GM19043 (cell line): ENCODE measurements around the gene VWA7.

Experiments used
- ATAC-seq: cut with Tn5 transposase; IDR thresholded peaks from one replicate; pipeline ENCODE4 v1.9.1; 2021; ENCODE audit warnings: low read depth; ENCODE audit not compliant: unreplicated experiment

VWA7 gene

GRCh38 chr6:31778999-31779885 is 2.1 kb upstream of the VWA7 start:
- ATAC-seq, result no peak

- no peak for ATAC-seq
These were observed 1.1 kb upstream of the VWA7 start for GRCh38 chr6:31778193-31778592.

- no peak for ATAC-seq
These were observed 531 bp upstream of the VWA7 start for GRCh38 chr6:31777667-31778050.

DNA sequence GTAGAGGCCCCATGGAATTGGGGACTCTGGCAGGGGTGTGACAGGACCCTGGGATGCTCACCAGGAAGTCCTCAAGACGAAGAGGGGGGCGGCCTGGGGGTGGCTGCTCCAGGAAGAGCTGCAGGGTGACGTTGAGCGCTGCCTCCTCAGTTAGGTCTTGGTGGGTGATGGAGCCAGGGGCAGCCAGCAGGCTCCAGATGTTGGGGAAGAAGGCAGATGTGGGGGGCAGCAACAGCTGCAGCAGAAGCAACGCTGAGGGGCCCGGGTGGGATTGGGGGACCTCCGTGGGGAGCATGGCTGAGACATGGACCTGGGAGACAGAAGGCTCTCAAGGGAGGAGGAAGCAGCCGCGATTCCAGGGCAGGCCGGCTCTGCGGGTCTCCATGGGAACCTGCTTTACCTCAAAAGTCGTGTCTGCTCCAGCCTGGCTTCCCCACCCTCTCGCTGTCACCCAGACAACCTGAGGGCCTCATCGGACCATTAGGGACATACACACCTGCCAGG is 591 bp downstream of the VWA7 start:
- no peak for ATAC-seq

GRCh38 chr6:31775633-31776484 is 1.3 kb downstream of the VWA7 start:
- no peak for ATAC-seq

DNA sequence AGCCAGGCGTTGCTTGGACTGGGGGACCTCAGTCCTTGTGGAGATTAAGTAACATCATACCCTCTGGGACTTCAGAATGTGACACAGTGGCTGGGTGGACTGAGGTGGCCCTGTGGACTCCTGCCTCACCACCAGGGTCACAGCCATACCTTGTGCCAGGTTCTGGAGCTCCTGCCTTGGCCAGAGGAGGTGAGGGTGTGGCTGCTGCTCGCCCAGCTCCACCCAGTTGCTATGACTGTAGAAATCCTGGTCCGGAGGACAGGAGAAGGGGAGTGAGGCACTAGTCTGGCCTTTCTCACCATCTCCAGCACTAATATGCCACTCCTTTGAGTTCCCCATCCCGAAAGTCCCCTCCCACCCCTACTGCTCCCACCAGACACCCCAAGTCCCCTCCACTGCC is 1.9 kb downstream of the VWA7 start:
- ATAC-seq, result no peak

GRCh38 chr6:31771992-31772358 is 5.2 kb downstream of the VWA7 start:
- no peak for ATAC-seq

GRCh38 chr6:31770860-31771259 is 6.3 kb downstream of the VWA7 start:
- no peak for ATAC-seq

DNA sequence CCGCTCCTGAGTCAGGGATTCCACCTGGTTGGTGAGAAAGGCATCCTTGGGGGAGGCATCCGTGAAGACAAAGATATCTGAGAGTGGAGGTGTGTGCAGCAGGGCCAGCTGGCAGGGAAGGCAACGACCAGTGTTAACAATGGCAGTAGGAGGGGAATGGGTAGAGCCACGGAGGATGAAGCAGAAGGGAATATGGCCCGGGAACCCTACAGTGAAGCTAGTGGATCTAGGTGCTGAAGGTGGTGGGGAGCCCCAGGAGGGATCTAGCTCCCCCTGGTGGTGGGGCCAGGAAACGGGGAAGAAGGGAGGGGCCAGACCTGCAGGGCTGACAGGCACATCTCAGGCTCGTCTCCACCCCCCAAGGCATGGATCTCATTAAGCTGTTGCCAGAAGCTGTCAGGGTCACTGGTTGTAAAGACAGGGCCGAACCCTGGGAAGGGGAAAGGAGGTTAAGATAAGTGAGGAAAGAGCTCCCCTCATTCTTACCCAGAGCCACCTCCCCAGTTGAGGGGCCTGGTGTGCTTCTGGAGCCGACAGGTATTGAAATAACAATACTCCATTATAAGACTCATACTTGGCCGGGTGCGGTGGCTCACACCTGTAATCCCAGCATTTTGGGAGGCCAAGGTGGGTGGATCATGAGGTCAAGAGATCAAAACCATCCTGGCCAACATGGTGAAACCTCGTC is 7.3 kb downstream of the VWA7 start:
- no peak for ATAC-seq

DNA sequence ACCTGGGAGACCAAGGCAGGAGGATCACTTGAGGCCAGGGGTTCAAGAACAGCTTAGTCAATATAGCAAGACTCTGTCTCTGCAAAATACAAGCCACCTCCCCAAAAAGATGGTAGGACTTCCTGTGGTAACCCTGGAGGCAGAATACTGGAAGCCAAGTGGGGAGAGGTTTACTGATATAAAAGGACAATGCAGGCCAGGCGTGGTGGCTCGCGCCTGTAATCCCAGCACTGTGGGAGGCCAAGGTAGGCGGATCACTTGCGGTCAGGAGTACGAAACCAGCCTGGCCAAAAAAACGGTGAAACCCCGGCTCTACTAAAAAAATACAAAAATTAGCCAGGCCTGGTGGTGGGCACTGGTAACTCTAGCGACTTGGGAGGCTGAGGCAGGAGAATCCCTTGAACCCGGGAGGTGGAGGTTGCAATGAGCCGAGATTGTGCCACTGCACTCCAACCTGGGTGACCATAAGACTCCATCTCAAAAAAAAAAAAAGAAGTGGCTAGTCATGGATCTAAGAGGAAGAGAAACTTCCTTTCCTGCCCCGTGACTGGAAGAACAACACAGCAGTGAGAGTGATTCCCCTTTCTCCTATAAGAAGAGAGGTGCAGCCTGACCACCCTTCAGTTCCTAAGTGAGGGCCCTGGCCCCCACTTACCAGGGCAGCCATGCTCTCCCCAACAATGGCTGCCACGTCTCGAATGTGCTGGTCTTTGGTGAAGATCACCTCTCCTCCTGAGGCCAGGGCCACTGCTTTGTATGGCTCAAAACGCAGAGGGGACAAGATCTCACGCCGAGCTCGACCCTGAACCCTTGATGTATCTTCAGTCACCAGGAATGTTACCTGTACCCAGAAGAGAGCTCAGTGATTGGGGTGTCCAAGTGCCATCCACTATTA is 8.5 kb downstream of the VWA7 start:
- ATAC-seq, result no peak

DNA sequence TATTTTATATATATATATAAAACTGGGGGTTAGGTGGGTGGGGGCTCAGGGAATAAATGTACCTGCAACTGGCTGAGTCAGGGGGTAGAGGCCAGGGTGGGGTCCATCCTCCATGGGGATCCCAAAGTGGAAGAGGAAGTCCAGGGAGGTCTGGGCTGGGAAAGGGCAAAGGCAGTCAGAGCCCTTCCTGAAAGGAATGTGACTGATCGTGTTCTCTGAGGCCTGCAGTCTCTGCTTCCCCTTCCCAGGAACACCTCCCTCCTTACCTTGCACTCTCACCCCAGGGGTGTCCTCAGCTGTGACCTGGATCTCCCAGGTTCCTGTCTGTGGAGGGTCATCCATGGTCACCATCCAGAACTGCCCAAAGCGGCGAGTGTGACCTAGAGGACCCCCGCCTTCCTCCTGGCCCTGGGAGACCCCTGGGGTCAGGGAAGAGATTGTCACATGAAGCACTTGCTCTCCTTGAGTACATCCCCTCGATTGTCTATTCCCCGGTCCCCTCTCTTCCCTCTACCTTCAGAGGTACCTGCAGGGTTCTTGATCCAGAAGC is 10.0 kb downstream of the VWA7 start:
- no peak for ATAC-seq

GRCh38 chr6:31765910-31766794 is 11.0 kb downstream of the VWA7 start:
- no peak for ATAC-seq

- ATAC-seq, result no peak
These were observed 11.6 kb downstream of the VWA7 start for GRCh38 chr6:31765559-31765909.

GRCh38 chr6:31764198-31764597 is 12.9 kb downstream of the VWA7 start:
- no peak for ATAC-seq

DNA sequence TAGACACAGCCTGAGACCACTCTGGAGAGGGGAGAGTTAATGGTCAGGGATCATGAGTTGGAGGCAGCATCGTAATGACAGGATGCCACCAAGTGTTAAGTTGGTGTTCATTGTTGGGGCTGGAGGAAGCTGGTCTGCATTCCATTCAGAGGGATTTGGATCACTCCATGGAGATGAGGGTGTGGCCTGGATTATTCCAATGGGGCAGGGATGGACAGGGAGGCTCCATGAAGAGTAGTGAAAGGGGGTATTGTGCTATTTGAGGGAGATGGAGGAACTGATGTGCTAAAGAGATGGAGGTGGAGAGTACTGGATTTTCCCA is 13.5 kb downstream of the VWA7 start:
- no peak for ATAC-seq

GRCh38 chr6:31762878-31763618 is 14.1 kb downstream of the VWA7 start:
- no peak for ATAC-seq

DNA sequence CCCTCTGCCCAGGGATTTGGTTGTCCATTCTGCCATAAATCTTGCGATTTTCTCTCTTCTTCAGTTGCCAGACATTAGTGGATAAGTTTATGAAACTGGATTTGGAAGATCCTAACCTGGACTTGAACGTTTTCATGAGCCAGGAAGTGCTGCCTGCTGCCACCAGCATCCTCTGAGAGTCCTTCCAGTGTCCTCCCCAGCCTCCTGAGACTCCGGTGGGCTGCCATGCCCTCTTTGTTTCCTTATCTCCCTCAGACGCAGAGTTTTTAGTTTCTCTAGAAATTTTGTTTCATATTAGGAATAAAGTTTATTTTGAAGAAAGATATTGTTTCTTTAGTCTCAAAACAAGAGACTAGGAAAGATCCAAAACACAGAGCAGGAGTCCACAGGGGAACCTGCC is 14.8 kb downstream of the VWA7 start, which contains the start of gene SAPCD1:
Gene SAPCD1 (plus strand): TSS at position 301 of the 400 bp plus-strand sequence. CDS start 399 bp downstream, outside the sequence.
- ATAC-seq, result no peak

- ATAC-seq, result no peak
These were observed 15.8 kb downstream of the VWA7 start for GRCh38 chr6:31761343-31761742.
